Germinal center (tissue), 1 donor: ENCODE data around the gene DOCK9.

Experiments
- DNase-seq: peaks from one replicate; pipeline ENCODE4 v3.0.0; 2012; ENCODE audit warnings: mixed read lengths, low spot score

Gene DOCK9

GRCh38 chr13:98851276-98851675, 126.6 kb downstream of the DOCK9 start:
- DNase-seq: no peak

DNA sequence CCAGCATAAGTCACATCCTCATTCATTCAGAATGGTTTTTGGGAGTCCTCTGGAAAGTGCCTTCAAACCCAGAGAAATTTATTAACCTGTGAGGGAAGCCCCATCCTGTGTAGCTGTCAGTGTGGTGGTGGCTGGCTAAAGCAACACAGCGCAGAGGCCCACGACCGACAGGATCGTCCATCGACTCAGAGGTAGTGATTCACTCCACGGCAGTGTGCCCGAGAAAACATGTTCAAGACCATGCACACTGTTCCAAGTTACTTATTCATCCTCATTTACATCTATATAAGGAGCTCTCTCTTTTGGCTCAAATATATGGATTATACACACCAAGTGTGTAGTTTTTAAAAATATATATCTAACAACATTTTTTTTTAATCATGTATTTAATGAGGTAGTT, 129.1 kb downstream of the DOCK9 start:
- no peak for DNase-seq

DNA sequence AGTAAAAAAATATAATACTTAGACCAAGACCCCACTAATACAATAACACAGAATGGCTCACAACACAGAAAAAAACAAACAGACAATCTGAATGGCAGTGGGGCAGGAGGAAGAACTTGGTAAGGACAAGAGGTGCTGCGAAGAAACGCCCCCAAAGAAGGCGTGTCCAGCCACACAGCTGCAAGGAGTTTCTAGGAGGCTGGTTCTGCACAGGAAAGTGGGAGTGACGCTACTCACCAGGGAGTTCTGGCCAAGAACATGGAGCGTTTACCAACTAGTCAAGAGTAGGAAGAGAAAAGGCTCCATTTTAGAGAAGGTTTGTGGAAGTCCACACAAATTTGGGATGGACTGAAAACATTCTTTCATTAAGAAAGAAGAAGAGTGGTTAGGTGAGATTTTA, 130.1 kb downstream of the DOCK9 start:
- DNase-seq: no peak

DNA sequence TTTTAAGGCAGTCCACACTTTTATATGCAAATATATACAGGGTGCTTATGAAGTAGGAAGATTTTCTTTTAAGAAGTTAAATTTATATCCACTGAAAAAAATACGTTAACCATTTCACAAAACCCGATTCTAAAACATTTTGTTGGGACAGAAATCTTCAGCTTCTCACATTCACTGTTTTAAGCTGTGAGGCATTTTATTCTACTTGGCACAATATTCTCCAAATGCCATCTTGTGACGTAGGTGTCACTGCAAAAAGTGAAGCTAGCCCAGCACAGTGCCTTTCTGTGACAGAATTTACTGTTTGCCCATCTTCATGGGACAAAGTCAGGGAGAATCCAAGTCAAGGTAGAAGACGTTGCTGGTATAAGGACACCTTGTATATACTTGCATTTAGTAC, 130.9 kb downstream of the DOCK9 start:
- no peak for DNase-seq

- no peak for DNase-seq
Measured at GRCh38 chr13:98846521-98846920, 131.3 kb downstream of the DOCK9 start.

GRCh38 chr13:98845742-98846141, 132.1 kb downstream of the DOCK9 start:
- DNase-seq: no peak

DNA sequence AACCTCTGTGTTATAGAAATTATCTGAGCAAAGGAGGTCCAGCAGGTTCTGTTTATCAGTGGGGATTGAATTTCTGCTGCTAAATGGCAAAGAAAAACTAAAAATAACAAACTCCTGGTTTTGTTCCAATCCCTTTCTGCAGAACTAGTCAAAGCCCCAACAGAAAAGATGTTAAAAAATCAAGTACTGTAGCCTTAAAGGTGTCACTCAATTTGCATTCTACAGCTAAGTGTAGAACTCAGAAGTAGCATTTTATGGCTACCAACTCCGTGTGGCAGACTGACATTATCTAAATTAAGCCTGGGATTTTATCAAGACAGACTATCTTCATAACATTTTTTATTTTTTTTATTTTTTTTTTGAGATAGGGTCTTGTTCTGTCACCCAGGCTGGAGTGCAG, 133.8 kb downstream of the DOCK9 start:
- no peak for DNase-seq

DNA sequence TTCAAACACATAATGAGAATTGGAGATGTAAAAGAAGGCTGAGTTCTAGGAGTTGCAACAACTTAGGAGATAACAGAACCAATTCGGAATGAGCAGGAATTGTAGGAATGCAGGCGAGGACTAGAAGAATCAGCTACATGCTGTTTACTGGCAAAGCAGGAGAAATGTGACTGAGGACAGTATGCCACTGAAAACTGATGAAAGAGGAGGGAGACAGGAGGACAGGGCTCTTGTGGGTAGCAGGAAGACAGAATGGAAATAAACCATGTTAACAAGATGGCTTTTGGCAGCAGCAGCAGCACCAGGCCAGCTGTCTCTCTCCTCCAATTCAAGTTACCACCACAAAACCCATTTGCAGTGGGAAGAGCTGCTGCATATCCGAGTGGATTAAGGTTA, 134.4 kb downstream of the DOCK9 start:
- DNase-seq: no peak

GRCh38 chr13:98842858-98843481, 134.9 kb downstream of the DOCK9 start:
- DNase-seq: peak; percentile 66

DNA sequence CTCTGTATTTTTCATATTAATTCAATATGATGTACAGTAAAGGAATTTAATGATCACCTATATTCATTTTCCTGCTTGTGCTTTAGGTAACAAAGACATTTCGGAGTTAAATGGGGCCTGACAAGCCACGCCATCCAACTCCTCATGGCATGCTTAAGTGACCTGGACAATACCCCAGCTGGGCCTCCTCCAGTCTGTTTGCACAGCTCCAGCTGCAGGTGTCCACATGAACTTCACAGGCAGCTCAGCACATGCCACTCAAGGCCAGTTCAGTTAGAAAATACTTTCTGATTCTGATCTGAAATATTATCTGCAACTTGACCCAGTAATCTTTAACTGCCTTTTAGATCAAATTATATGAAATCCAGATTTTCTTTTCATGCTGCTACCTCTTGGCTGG, 135.8 kb downstream of the DOCK9 start:
- no peak for DNase-seq

GRCh38 chr13:98839856-98840769, 137.8 kb downstream of the DOCK9 start:
- DNase-seq: peak; percentile 68

DNA sequence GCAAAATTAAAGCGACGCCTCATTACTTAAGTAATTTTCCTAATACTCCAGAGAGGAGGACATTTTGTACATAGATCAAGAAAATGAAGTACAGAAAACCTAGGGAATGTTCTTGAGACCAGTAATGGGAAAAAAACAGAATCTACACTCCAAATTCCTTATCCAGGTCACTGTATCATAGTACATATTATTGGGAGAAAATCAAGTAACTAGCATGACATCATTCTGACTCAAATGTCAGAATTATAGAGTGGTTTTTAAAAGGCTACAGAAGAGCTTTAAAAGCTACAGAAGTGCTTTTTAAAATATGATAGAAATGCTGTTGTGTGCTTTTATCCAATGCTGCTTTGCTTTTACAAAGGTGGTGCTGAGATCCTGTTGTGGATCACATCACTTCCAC, 139.1 kb downstream of the DOCK9 start:
- no peak for DNase-seq

- no peak for DNase-seq
Measured at GRCh38 chr13:98837896-98838295, 140.0 kb downstream of the DOCK9 start.

DNA sequence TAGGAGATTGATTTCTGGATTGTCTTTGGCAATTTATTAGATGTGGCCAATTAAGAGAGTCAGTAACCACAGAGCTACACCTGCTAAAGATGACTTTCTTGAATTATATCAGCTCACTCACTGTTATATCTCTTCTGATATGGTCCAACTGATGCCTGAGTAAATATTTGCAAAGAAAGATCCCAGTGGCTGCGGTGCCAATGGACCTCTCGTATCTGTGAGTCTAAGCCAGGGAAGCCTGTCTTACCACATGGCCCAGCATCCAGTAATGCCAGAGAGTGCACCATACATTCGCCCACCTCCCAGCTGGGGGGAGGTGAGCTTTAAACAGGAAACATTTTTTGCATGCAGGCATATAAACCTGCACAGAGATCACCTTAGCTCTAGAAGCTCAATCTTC, 142.7 kb downstream of the DOCK9 start:
- DNase-seq: no peak

DNA sequence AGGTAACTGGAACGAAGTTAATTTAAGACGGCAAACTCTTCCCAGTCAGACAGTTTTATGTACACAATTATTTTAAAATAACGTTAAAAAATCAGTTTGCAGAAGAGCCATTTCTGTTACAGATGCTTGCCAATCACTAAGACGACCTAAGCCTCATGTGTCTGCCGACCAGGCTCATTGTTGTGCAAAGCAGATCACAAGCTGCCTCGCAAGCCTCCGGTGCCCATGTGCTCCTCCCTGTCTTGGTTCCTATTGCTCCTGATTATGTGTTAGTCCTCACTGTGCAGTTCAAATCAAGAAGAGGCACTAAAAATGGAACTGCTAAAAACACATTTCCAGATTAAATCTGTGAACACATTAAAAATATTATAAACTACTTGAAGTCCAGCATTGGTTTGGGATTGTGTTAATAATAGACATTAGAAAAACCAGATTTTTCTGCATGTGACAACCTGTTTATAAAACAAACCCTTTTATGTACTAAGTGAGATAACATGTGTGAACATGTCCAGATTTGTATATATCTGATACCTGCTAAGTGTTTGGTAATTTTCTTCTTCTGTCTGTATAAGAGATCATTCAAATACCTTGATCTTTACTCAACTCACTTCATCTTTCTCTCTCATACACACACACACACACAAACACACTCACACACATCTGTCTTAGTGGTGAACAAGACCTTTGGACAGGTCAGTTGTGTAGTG, 143.5 kb downstream of the DOCK9 start:
- no peak for DNase-seq

DNA sequence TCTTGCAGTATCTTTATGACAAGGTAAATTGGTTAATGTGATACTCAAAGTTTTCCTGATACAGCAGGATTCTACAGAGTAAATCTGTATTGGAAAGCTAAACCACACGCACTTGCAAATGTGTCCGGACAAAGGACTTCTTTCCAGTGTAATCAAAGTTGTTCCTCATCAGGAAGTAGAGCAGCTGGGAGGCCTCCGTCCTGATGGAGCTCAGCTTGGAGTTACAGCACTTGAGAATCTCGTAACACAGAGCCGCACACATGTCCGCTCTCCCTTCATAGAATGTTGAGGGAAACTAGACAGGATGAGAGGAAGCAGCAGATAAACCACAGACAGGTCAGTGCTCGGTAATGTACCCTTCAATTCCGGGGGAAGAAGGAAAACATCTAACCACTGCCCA, 146.6 kb downstream of the DOCK9 start:
- DNase-seq: no peak

DNA sequence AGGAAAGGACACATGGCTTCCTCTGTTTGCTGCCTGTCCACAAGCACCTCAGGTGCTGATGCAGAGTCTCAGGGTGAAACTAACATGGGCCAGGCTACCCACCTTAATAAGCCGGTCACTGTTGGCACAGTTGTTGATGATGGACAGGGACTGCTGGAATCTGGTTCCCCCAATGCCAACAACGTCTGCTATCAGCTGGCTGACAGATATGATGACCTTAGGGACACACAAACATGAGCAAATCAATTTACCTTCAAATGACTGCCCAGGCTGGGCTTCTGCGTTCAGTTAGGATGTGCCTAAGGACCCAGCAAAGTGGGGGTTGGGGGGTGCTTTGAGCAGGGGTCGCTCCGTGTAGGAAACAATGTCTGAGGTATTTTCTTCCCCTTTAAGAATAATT, 148.3 kb downstream of the DOCK9 start:
- DNase-seq: no peak

DNA sequence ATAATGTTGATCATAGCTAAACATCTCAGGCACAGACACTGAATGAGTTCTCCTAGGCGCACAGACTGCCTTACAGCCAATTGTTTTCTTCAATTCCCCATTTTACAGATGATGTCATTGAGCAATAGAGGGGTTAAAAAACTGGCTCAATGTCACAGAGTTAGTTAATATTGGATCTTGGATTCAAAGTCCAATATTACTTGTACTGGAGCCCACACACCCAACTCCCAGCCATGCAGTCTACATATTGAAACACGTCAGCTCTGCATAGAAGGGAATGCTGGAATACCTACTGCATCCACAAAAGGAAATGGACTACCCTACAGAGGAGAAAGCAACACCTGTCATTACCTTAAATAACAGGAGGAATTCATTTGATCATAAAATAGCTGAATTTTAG, 149.2 kb downstream of the DOCK9 start:
- no peak for DNase-seq

- DNase-seq: no peak
Measured at GRCh38 chr13:98827449-98827848, 150.4 kb downstream of the DOCK9 start.

- peak; percentile 4 for DNase-seq
Measured at GRCh38 chr13:98826146-98826545, 151.7 kb downstream of the DOCK9 start.

- peak; percentile 21 for DNase-seq
Measured at GRCh38 chr13:98825659-98826058, 152.2 kb downstream of the DOCK9 start.

DNA sequence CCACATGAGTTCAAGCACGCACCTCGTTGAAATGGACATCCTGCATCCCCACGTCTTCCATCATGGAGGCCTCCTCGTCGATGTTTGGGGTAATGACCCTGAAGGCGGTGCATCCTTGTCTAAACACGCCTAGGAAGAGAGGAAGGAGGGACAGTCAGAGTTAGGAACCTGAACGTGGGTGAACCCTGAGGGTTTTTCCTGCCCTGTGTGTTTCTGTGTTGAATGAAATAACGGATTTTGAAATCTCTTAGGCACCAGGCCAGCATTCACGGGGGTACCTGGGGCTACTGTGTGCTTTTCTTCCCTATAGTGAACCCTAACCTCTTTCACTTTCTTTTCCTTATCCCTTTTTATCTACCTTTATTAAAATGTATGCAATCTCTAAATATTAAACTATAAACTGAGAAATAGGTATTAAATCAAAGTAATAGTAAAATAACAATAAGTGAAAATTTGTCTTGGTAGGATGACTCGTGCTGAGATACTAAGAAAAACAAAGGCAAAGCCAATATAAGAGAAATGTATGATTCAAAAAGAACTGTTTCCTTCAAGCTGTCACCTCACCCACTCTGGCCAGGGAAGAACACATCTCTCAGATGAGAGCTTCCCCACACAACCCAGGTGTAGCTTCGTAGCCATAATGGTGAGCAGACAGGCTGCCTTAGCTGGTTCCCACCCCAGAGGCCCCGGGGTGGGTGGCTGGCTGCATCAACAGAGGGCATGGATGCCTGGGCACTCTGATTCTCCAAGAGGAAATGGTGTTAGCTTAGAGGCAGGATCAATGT, 153.3 kb downstream of the DOCK9 start:
- peak; percentile 5 for DNase-seq
